A673 (cell line): ENCODE results near the gene ENTREP1.

Experiments
- EZH2 ChIP-seq: fragments of 200-600 bp; sonication (generic); IDR thresholded peaks from 2 replicates; pipeline ENCODE4 v1.6.1; 2017; ENCODE audit warnings: borderline replicate concordance, low read depth, mild to moderate bottlenecking, mixed read lengths, antibody characterized with exemption, low read length; ENCODE audit not compliant: poor library complexity, severe bottlenecking
- TF ChIP-seq, protein P1 (sequence below): fragments of 300-800, 200-600 bp; sonication (generic); conservative IDR thresholded peaks from 2 replicates; pipeline ENCODE4 v1.5.1; 2017; ENCODE audit warnings: low read depth, mild to moderate bottlenecking, antibody characterized with exemption, low read length, moderate library complexity, mixed read lengths

DNA sequence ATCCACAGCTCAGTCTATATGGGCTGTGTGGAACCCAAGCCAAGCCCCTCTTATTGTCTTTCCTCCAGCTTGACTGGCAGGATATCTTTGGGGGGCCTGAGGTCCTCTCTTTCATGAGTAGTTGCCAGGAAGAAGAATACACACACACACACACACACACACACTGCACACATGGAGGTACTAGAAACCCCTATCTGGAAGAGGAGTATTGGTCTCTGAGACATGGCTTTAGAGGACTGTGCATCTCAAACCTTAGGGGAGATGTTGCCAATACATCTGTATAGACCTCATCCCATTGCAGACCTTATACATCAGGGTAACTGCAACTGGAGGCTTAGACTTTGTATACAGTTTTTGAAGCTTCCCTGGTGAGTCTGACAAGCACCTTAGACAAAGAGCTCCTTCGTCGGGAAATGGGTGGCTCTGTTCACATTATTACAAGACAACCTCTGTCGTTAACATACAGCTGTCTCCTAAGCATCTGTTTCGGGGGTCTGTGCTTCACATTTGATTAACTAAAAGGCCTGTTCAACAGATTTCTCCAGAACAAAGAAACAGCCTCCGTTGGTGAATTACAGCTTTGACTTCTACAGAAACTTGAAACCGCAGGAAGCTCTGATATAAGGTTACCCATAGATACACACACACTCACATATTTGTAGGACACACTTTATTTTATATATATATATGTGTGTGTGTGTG is 5.5 kb upstream of the ENTREP1 start:
- TF ChIP-seq EZH2 = no peak
- TF ChIP-seq, protein P1, sequence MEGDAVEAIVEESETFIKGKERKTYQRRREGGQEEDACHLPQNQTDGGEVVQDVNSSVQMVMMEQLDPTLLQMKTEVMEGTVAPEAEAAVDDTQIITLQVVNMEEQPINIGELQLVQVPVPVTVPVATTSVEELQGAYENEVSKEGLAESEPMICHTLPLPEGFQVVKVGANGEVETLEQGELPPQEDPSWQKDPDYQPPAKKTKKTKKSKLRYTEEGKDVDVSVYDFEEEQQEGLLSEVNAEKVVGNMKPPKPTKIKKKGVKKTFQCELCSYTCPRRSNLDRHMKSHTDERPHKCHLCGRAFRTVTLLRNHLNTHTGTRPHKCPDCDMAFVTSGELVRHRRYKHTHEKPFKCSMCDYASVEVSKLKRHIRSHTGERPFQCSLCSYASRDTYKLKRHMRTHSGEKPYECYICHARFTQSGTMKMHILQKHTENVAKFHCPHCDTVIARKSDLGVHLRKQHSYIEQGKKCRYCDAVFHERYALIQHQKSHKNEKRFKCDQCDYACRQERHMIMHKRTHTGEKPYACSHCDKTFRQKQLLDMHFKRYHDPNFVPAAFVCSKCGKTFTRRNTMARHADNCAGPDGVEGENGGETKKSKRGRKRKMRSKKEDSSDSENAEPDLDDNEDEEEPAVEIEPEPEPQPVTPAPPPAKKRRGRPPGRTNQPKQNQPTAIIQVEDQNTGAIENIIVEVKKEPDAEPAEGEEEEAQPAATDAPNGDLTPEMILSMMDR = no peak
